Measurements from ENCODE around the gene CAPS2.

GRCh38 chr12:75257510-75257909, 72.6 kb downstream of the CAPS2 start:
- no peak for TF ChIP-seq CTCF (conservative IDR thresholded peaks at IDR 0.05; ENCODE audit: low read length)
- no peak for TF ChIP-seq EZH2phosphoT487 (IDR thresholded peaks at IDR 0.05; ENCODE audit: borderline replicate concordance)
